Measurements from ENCODE around the gene CHAC1. TPM values are rescaled to one million over a fixed set of nuclear protein-coding genes. Genes with fewer than 3 reads are reported as not detected.

CHAC1 gene
- total and polyA plus RNA-seq, 2 of the 13 experiments (the other 11 are each of a cell fraction or from before 2014, with no cell fraction given) = 0.44 TPM; not detected in 1

- 0 out of 2 replicates have a peak, but pooled peaks have one; percentile 35 for TF ChIP-seq ZBTB39 (CRISPR knock-in tag; IDR thresholded peaks at IDR 0.05)
- peak; percentile 56; the same call in 1 of the 2 replicates for TF ChIP-seq ZNF605 (CRISPR knock-in tag; IDR thresholded peaks at IDR 0.05)
- peak; percentile 81 for TF ChIP-seq ZNF687 (CRISPR knock-in tag; IDR thresholded peaks at IDR 0.05)
- TF ChIP-seq ZNF850 (CRISPR knock-in tag; conservative IDR thresholded peaks at IDR 0.05) = no peak
- TF ChIP-seq ZBTB38 (CRISPR knock-in tag; IDR thresholded peaks at IDR 0.05) = peak; percentile 20; the same call in 1 of the 2 replicates
- no peak for TF ChIP-seq SALL2 (CRISPR knock-in tag; IDR thresholded peaks at IDR 0.05)
- TF ChIP-seq CEBPZ (IDR thresholded peaks at IDR 0.05; ENCODE audit: low read length) = no peak
- peak; percentile 29 for TF ChIP-seq SKI (IDR thresholded peaks at IDR 0.05; ENCODE audit: partially characterized antibody)
- no peak for TF ChIP-seq GZF1 (CRISPR knock-in tag; IDR thresholded peaks at IDR 0.05)
- peak; percentile 36; the same call in 1 of the 2 replicates for TF ChIP-seq KDM2A (CRISPR knock-in tag; IDR thresholded peaks at IDR 0.05; ENCODE audit: borderline replicate concordance, low read depth)
- TF ChIP-seq NR2F6 (IDR thresholded peaks at IDR 0.05) = peak; percentile 95
- TF ChIP-seq NR2F6 (CRISPR knock-in tag; IDR thresholded peaks at IDR 0.05) = peak; percentile 96
- no peak for TF ChIP-seq BORCS8-MEF2B (CRISPR knock-in tag; IDR thresholded peaks at IDR 0.05)
- TF ChIP-seq ZFP36L1 (CRISPR knock-in tag; IDR thresholded peaks at IDR 0.05) = no peak
- TF ChIP-seq ZNF263 (CRISPR knock-in tag; IDR thresholded peaks at IDR 0.05) = peak; percentile 91
- TF ChIP-seq CCDC6 (CRISPR knock-in tag; IDR thresholded peaks at IDR 0.05) = no peak
- no peak for TF ChIP-seq THAP8 (CRISPR knock-in tag; IDR thresholded peaks at IDR 0.05; ENCODE audit: borderline replicate concordance)
- TF ChIP-seq ATAD3A (CRISPR knock-in tag; IDR thresholded peaks at IDR 0.05) = no peak
Observed at GRCh38 chr15:40909662-40910630, 43.3 kb upstream of the CHAC1 start (continued).
